SK-N-SH treated with all-trans-retinoic acid at 6 μM for 48 hours (cell line): Measurements from ENCODE around the gene SLIRP.

Experiments used
- ATAC-seq: fragments of 200-7000 bp; cut with Tn5 transposase; 3 replicates; pipeline ENCODE4 v1.9.1; 2020; ENCODE audit warnings: mild to moderate bottlenecking, moderate library complexity
- ARNTL ChIP-seq: fragments of 450-650 bp; formaldehyde crosslinking; IDR thresholded peaks from 2 replicates; pipeline ENCODE4 v1.5.0; 2020; ENCODE audit warnings: low read depth, mild to moderate bottlenecking, moderate library complexity, borderline replicate concordance
- BACH2 ChIP-seq: fragments of 250-450 bp; sonication (Bioruptor Pico); IDR thresholded peaks from 2 replicates; pipeline ENCODE4 v1.9.0; 2021; ENCODE audit warnings: mild to moderate bottlenecking, borderline replicate concordance
- CSDC2 ChIP-seq: fragments of 250-450 bp; sonication (Bioruptor Pico); IDR thresholded peaks from 2 replicates; pipeline ENCODE4 v1.5.0; 2020; ENCODE audit warnings: mild to moderate bottlenecking, moderate library complexity
- CSRNP3 ChIP-seq: fragments of 250-450 bp; sonication (Bioruptor Pico); IDR thresholded peaks from 2 replicates; pipeline ENCODE4 v1.5.1; 2021; ENCODE audit warnings: mild to moderate bottlenecking, moderate library complexity
- GLIS3 ChIP-seq: fragments of 250-450 bp; sonication (Bioruptor Pico); IDR thresholded peaks from 2 replicates; pipeline ENCODE4 v1.5.0; 2020; ENCODE audit warnings: mild to moderate bottlenecking, moderate library complexity
- ISL1 ChIP-seq: fragments of 250-450 bp; sonication (Bioruptor Pico); IDR thresholded peaks from 2 replicates; pipeline ENCODE4 v2.1.2; 2022; ENCODE audit warnings: mild to moderate bottlenecking, moderate library complexity
- OSR1 ChIP-seq: fragments of 250-450 bp; sonication (Bioruptor Pico); IDR thresholded peaks from 2 replicates; pipeline ENCODE4 v1.8.0; 2022; ENCODE audit warnings: moderate library complexity, mild to moderate bottlenecking, inconsistent platforms
- PATZ1 ChIP-seq: fragments of 250-450 bp; sonication (Bioruptor Pico); IDR thresholded peaks from 2 replicates; pipeline ENCODE4 v1.8.0; 2020; ENCODE audit warnings: mild to moderate bottlenecking, moderate library complexity, borderline replicate concordance
- PPARA ChIP-seq: fragments of 250-450 bp; sonication (Bioruptor Pico); IDR thresholded peaks from 2 replicates; pipeline ENCODE4 v1.5.0; 2020; ENCODE audit warnings: mild to moderate bottlenecking, borderline replicate concordance
- RARB ChIP-seq: fragments of 250-450 bp; sonication (Bioruptor Pico); IDR thresholded peaks from 2 replicates; pipeline ENCODE4 v1.8.0; 2021; ENCODE audit warnings: mild to moderate bottlenecking, moderate library complexity
- TCF4 ChIP-seq: fragments of 250-450 bp; sonication (Bioruptor Pico); IDR thresholded peaks from 2 replicates; pipeline ENCODE4 v1.8.0; 2021; ENCODE audit warnings: mild to moderate bottlenecking, moderate library complexity, borderline replicate concordance
- TOX ChIP-seq: fragments of 250-450 bp; sonication (Bioruptor Pico); IDR thresholded peaks from 2 replicates; pipeline ENCODE4 v1.8.0; 2021; ENCODE audit warnings: mild to moderate bottlenecking, moderate library complexity, borderline replicate concordance
- ZC3H10 ChIP-seq: fragments of 250-450 bp; sonication (Bioruptor Pico); IDR thresholded peaks from 2 replicates; pipeline ENCODE4 v1.5.1; 2021; ENCODE audit warnings: mild to moderate bottlenecking, moderate library complexity
- ZFP3 ChIP-seq: fragments of 250-450 bp; sonication (Bioruptor Pico); IDR thresholded peaks from 2 replicates; pipeline ENCODE4 v1.5.0; 2020; ENCODE audit warnings: mild to moderate bottlenecking, moderate library complexity
- ZFP30 ChIP-seq: fragments of 450-650 bp; formaldehyde crosslinking; IDR thresholded peaks from 2 replicates; pipeline ENCODE4 v1.5.0; 2022; ENCODE audit warnings: mild to moderate bottlenecking, moderate library complexity
- ZNF565 ChIP-seq: fragments of 450-650 bp; formaldehyde crosslinking; conservative IDR thresholded peaks from 2 replicates; pipeline ENCODE4 v1.5.0; 2020; ENCODE audit warnings: low read depth, mild to moderate bottlenecking, moderate library complexity
- ZNF70 ChIP-seq: fragments of 450-650 bp; formaldehyde crosslinking; IDR thresholded peaks from 2 replicates; pipeline ENCODE4 v1.5.0; 2020; ENCODE audit warnings: mild to moderate bottlenecking, moderate library complexity
- TF ChIP-seq, protein P1 (sequence below): fragments of 250-450 bp; sonication (Bioruptor Pico); IDR thresholded peaks from 2 replicates; pipeline ENCODE4 v1.5.0; 2020; ENCODE audit warnings: mild to moderate bottlenecking, moderate library complexity
- TF ChIP-seq, protein P2 (sequence below): fragments of 250-450 bp; sonication (Bioruptor Pico); IDR thresholded peaks from 2 replicates; pipeline ENCODE4 v1.8.0; 2021; ENCODE audit warnings: low read depth, mild to moderate bottlenecking, moderate library complexity, borderline replicate concordance
- TF ChIP-seq, protein P3 (sequence below): fragments of 250-450 bp; sonication (Bioruptor Pico); IDR thresholded peaks from 2 replicates; pipeline ENCODE4 v1.5.1; 2020; ENCODE audit warnings: low read depth, mild to moderate bottlenecking, moderate library complexity

The SLIRP gene

DNA sequence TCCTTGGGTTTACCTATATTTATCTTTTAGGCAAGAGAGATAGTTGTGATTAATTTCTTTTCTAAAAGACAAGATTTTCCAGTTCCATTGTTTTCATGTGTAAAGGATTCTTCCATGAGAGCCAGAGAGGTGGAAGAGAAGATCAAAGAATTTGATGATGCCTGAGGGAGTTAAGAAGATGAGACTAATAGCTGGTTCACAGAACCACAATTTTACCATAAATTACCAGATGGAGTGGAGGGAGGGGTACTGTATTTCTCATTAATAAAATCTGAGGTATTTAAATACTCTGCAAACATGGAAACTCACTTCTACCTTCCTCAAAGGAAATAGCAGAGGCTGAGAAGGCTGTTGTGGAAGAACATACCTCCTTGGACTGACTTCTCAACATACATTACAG is 34.7 kb upstream of the SLIRP start (continued):
- TF ChIP-seq CSRNP3 (CRISPR knock-in tag), result no peak
- TF ChIP-seq ISL1 (CRISPR knock-in tag), result no peak
- TF ChIP-seq CSDC2 (CRISPR knock-in tag), result no peak
- TF ChIP-seq, all 23 proteins: peak for 0

- TF ChIP-seq ZNF565 (CRISPR knock-in tag) (no peak), ZNF70 (no peak), OSR1 (no peak), ZFP3 (no peak), BACH2 (CRISPR knock-in tag) (no peak), PPARA (no peak), GLIS3 (CRISPR knock-in tag) (no peak), TCF4 (no peak), ZFP30 (no peak), CSRNP3 (CRISPR knock-in tag) (no peak), TOX (no peak), ARNTL (CRISPR knock-in tag) (no peak), ISL1 (CRISPR knock-in tag) (no peak), ZC3H10 (no peak), RARB (CRISPR knock-in tag) (no peak), PATZ1 (CRISPR knock-in tag) (no peak)
- TF ChIP-seq, protein P1, sequence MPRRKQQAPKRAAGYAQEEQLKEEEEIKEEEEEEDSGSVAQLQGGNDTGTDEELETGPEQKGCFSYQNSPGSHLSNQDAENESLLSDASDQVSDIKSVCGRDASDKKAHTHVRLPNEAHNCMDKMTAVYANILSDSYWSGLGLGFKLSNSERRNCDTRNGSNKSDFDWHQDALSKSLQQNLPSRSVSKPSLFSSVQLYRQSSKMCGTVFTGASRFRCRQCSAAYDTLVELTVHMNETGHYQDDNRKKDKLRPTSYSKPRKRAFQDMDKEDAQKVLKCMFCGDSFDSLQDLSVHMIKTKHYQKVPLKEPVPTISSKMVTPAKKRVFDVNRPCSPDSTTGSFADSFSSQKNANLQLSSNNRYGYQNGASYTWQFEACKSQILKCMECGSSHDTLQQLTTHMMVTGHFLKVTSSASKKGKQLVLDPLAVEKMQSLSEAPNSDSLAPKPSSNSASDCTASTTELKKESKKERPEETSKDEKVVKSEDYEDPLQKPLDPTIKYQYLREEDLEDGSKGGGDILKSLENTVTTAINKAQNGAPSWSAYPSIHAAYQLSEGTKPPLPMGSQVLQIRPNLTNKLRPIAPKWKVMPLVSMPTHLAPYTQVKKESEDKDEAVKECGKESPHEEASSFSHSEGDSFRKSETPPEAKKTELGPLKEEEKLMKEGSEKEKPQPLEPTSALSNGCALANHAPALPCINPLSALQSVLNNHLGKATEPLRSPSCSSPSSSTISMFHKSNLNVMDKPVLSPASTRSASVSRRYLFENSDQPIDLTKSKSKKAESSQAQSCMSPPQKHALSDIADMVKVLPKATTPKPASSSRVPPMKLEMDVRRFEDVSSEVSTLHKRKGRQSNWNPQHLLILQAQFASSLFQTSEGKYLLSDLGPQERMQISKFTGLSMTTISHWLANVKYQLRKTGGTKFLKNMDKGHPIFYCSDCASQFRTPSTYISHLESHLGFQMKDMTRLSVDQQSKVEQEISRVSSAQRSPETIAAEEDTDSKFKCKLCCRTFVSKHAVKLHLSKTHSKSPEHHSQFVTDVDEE, result no peak
- TF ChIP-seq, protein P2, sequence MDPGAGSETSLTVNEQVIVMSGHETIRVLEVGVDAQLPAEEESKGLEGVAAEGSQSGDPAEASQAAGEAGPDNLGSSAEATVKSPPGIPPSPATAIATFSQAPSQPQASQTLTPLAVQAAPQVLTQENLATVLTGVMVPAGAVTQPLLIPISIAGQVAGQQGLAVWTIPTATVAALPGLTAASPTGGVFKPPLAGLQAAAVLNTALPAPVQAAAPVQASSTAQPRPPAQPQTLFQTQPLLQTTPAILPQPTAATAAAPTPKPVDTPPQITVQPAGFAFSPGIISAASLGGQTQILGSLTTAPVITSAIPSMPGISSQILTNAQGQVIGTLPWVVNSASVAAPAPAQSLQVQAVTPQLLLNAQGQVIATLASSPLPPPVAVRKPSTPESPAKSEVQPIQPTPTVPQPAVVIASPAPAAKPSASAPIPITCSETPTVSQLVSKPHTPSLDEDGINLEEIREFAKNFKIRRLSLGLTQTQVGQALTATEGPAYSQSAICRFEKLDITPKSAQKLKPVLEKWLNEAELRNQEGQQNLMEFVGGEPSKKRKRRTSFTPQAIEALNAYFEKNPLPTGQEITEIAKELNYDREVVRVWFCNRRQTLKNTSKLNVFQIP (CRISPR knock-in tag), result no peak
- TF ChIP-seq, protein P3, sequence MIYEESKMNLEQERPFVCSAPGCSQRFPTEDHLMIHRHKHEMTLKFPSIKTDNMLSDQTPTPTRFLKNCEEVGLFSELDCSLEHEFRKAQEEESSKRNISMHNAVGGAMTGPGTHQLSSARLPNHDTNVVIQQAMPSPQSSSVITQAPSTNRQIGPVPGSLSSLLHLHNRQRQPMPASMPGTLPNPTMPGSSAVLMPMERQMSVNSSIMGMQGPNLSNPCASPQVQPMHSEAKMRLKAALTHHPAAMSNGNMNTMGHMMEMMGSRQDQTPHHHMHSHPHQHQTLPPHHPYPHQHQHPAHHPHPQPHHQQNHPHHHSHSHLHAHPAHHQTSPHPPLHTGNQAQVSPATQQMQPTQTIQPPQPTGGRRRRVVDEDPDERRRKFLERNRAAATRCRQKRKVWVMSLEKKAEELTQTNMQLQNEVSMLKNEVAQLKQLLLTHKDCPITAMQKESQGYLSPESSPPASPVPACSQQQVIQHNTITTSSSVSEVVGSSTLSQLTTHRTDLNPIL (CRISPR knock-in tag), result no peak
- ATAC-seq, result no peak
These were observed 33.0 kb upstream of the SLIRP start for GRCh38 chr14:77674931-77675330.
